Stimulated activated CD4-positive, alpha-beta T cell treated with anti-CD3 and anti-CD28 coated beads, Interleukin-1b, Interleukin-23, amount 100 ng/mL, for 48 hours (primary cell): Measurements from ENCODE around the gene VIM.
"Not testable (repeated sequence)": the region's sequence is repeated elsewhere in the genome, so short reads cannot be mapped to it uniquely, and the experiment has no call there.

Experiments
- DNase-seq: peaks from one replicate; pipeline ENCODE4 v3.0.0-alpha.2; 2020

VIM gene

GRCh38 chr10:17233286-17233991 lies 5.4 kb downstream of the VIM start:
- DNase-seq = no peak

GRCh38 chr10:17234431-17234945 lies 6.4 kb downstream of the VIM start:
- DNase-seq = no peak

GRCh38 chr10:17235136-17235535 lies 7.1 kb downstream of the VIM start:
- DNase-seq = no peak

GRCh38 chr10:17236468-17237148 lies 8.6 kb downstream of the VIM start:
- no peak for DNase-seq

- DNase-seq = no peak
Measured at GRCh38 chr10:17237149-17237527, 9.1 kb downstream of the VIM start.

GRCh38 chr10:17237915-17238444 lies 9.9 kb downstream of the VIM start:
- no peak for DNase-seq

- DNase-seq = no peak
Measured at GRCh38 chr10:17238445-17239291, 10.6 kb downstream of the VIM start.

GRCh38 chr10:17239345-17240085 lies 11.5 kb downstream of the VIM start:
- DNase-seq = no peak

GRCh38 chr10:17240096-17240495 lies 12.1 kb downstream of the VIM start:
- no peak for DNase-seq

GRCh38 chr10:17240616-17241015 lies 12.6 kb downstream of the VIM start:
- DNase-seq = no peak

- DNase-seq = no peak
Measured at GRCh38 chr10:17241611-17242333, 13.7 kb downstream of the VIM start.

GRCh38 chr10:17244700-17245365 lies 16.8 kb downstream of the VIM start:
- no peak for DNase-seq

- no peak for DNase-seq
Measured at GRCh38 chr10:17247210-17247609, 19.2 kb downstream of the VIM start.

- no peak for DNase-seq
Measured at GRCh38 chr10:17248964-17249363, 20.9 kb downstream of the VIM start.

GRCh38 chr10:17249820-17250219 lies 21.8 kb downstream of the VIM start:
- DNase-seq = no peak

GRCh38 chr10:17250736-17251135 lies 22.7 kb downstream of the VIM start:
- DNase-seq = no peak

- not testable (repeated sequence) for DNase-seq
Measured at GRCh38 chr10:17254543-17255050, 26.6 kb downstream of the VIM start.

GRCh38 chr10:17255512-17255911 lies 27.5 kb downstream of the VIM start:
- no peak for DNase-seq

- DNase-seq = no peak
Measured at GRCh38 chr10:17256051-17256450, 28.0 kb downstream of the VIM start.

GRCh38 chr10:17256627-17257026 lies 28.6 kb downstream of the VIM start:
- DNase-seq = no peak
